Erythroblast (primary cell): ENCODE measurements around the gene GMPPB.

Experiments
- GATA1 ChIP-seq: IDR thresholded peaks from 2 replicates; pipeline ENCODE4 v1.6.1; 2011; ENCODE audit warnings: low read depth, mild to moderate bottlenecking, control low read depth, low read length, moderate library complexity
- POLR2A ChIP-seq: IDR thresholded peaks from 2 replicates; pipeline ENCODE4 v1.6.1; 2011; ENCODE audit warnings: mild to moderate bottlenecking, low read length

GRCh38 chr3:49724586-49724985 is 835 bp upstream of the GMPPB start:
- TF ChIP-seq POLR2A: no peak
- no peak for TF ChIP-seq GATA1
